Neuronal stem cell (in vitro differentiated cells): ENCODE measurements around the gene DGKB.

ENCODE experiments used
- DNase-seq: peaks from one replicate; pipeline ENCODE4 v3.0.0-alpha.2; 2013; ENCODE audit warnings: low spot score
- H2AFZ ChIP-seq: one replicate; pipeline ENCODE4 v1.6.1; 2013; ENCODE audit warnings: mild to moderate bottlenecking, low read length, inconsistent platforms
- H2AK5ac ChIP-seq: 2 replicates; pipeline ENCODE4 v1.6.1; 2013; ENCODE audit warnings: low read depth, mild to moderate bottlenecking, inconsistent platforms, low read length, moderate library complexity, mixed read lengths
- H2BK120ac ChIP-seq: 2 replicates; pipeline ENCODE4 v1.6.1; 2013; ENCODE audit warnings: low read depth, mild to moderate bottlenecking, inconsistent platforms, low read length, moderate library complexity, mixed read lengths
- H2BK12ac ChIP-seq: one replicate; pipeline ENCODE4 v1.6.1; 2013; ENCODE audit warnings: low read length, inconsistent platforms
- H2BK15ac ChIP-seq: 2 replicates; pipeline ENCODE4 v1.6.1; 2013; ENCODE audit warnings: mild to moderate bottlenecking, low read length, inconsistent platforms, mixed read lengths
- H2BK5ac ChIP-seq: one replicate; pipeline ENCODE4 v1.6.1; 2013; ENCODE audit warnings: inconsistent platforms, mild to moderate bottlenecking, low read length, moderate library complexity
- H3K14ac ChIP-seq: one replicate; pipeline ENCODE4 v1.6.1; 2013; ENCODE audit warnings: low read length, inconsistent platforms
- H3K18ac ChIP-seq: 2 replicates; pipeline ENCODE4 v1.6.1; 2013; ENCODE audit warnings: low read length, inconsistent platforms
- H3K23ac ChIP-seq: 2 replicates; pipeline ENCODE4 v1.6.1; 2013; ENCODE audit warnings: low read depth, mild to moderate bottlenecking, mixed read lengths, low read length, inconsistent platforms; ENCODE audit not compliant: poor library complexity
- H3K27ac ChIP-seq: replicated peaks from 3 replicates; pipeline ENCODE4 v1.5.1; 2013; ENCODE audit warnings: low read length, inconsistent platforms
- H3K27me3 ChIP-seq, 3 experiments: 2 replicates each; pipeline ENCODE4 v1.6.1; 2013; ENCODE audit warnings: low read length in 3 of 3, mild to moderate bottlenecking in 2 of 3, inconsistent platforms in 1 of 3, low read depth in 1 of 3, mixed read lengths in 1 of 3, moderate library complexity in 1 of 3; ENCODE audit not compliant: control insufficient read depth in 3 of 3, insufficient read depth in 3 of 3
- H3K36me3 ChIP-seq, 2 donors: replicated peaks in 1 of 2; 2 replicates each; pipeline ENCODE4 v1.6.1; 2013; ENCODE audit warnings: low read length in 2 of 2; ENCODE audit not compliant: control insufficient read depth in 2 of 2, insufficient read depth in 2 of 2
- H3K4ac ChIP-seq: 2 replicates; pipeline ENCODE4 v1.6.1; 2013; ENCODE audit warnings: inconsistent platforms, mild to moderate bottlenecking, low read length, moderate library complexity
- H3K4me1 ChIP-seq, 2 donors: 1 replicate in 1 of 2; 2 replicates in 1 of 2; pipeline ENCODE4 v1.6.1; 2013; ENCODE audit warnings: low read length in 2 of 2, low read depth in 1 of 2; ENCODE audit not compliant: control insufficient read depth in 2 of 2, insufficient read depth in 1 of 2
- H3K4me2 ChIP-seq: one replicate; pipeline ENCODE4 v1.6.1; 2013; ENCODE audit warnings: mild to moderate bottlenecking, low read length, inconsistent platforms; ENCODE audit not compliant: insufficient read depth, poor library complexity, severe bottlenecking
- H3K4me3 ChIP-seq, 2 donors: 2 replicates each; pipeline ENCODE4 v1.5.1; 2013; ENCODE audit warnings: low read length in 2 of 2, mild to moderate bottlenecking in 2 of 2, inconsistent platforms in 1 of 2, moderate library complexity in 1 of 2
- H3K79me1 ChIP-seq: one replicate; pipeline ENCODE4 v1.6.1; 2013; ENCODE audit warnings: low read depth, mild to moderate bottlenecking, inconsistent platforms, low read length, moderate library complexity
- H3K9ac ChIP-seq: one replicate; pipeline ENCODE4 v1.6.1; 2013; ENCODE audit warnings: mild to moderate bottlenecking, low read depth, low read length, inconsistent platforms; ENCODE audit not compliant: poor library complexity
- H3K9me3 ChIP-seq, 2 donors: replicated peaks in 1 of 2; 2 replicates each; pipeline versions ENCODE3 to v1.6.1; 2013; ENCODE audit warnings: low read length in 2 of 2, mild to moderate bottlenecking in 2 of 2, inconsistent platforms in 1 of 2, low read depth in 1 of 2, mixed read lengths in 1 of 2, moderate library complexity in 1 of 2; ENCODE audit not compliant: control insufficient read depth in 2 of 2, insufficient read depth in 1 of 2
- H4K8ac ChIP-seq: one replicate; pipeline ENCODE4 v1.6.1; 2013; ENCODE audit warnings: low read depth, mild to moderate bottlenecking, inconsistent platforms, low read length, moderate library complexity
- H4K91ac ChIP-seq: one replicate; pipeline ENCODE4 v1.6.1; 2013; ENCODE audit warnings: low read length, low read depth, mild to moderate bottlenecking, inconsistent platforms; ENCODE audit not compliant: poor library complexity
- WGBS, 2 donors: extraction: QIAGEN DNeasy Blood & Tissue Kit; methylation state at CpG; one replicate each; pipeline ENCODE4 v1.1.7; 2013; ENCODE audit warnings: missing lambda C conversion rate in 2 of 2, mixed read lengths in 1 of 2; ENCODE audit not compliant: insufficient read length in 2 of 2, insufficient replicate concordance in 1 of 2; ENCODE audit errors: extremely low coverage in 2 of 2; 5-methylcytosine and 5-hydroxymethylcytosine counted together

Gene DGKB

DNA sequence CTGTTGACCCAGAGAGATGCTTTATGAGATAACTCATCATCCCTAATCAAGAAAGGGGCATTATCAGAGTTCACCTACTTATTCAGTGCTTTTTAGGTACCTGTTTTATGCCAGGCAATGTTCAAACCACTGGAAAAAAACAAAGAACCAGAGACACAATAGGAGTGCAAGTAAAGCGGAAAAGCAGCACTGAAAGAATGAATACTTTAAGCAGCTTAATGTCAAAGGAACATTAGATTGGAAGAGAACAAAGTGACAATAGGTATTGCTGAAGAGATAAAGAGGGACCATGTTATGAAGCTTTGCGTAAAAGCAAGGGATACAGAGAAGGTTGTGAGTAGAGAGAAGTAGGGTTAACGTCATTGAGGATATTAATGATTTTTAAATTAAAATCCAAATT, 11.3 kb downstream of the DGKB start:
- H3K18ac ChIP-seq = no peak overlapping the region
- H4K8ac ChIP-seq = no peak overlapping the region
- DNase-seq = no peak
- no peak overlapping the region for H3K23ac ChIP-seq
- H3K79me1 ChIP-seq = no peaks in the 10 kb centered on the region
- H3K9me3 ChIP-seq = no peaks in the 10 kb centered on the region
- no peak overlapping the region for H3K4me3 ChIP-seq
- no peak overlapping the region for H2AFZ ChIP-seq
- H3K27me3 ChIP-seq = no peaks in the 10 kb centered on the region
- no peak overlapping the region for H3K4ac ChIP-seq
- H3K4me2 ChIP-seq = no peak overlapping the region
- H4K91ac ChIP-seq = no peak overlapping the region
- no peak overlapping the region for H2BK15ac ChIP-seq
- H3K14ac ChIP-seq = no peak overlapping the region
- no peak overlapping the region for H3K9ac ChIP-seq
- H2BK120ac ChIP-seq = no peak overlapping the region
- WGBS, 2 donors = no CpG with 5 or more reads among the region's 3 CpGs
- H3K4me1 ChIP-seq = peaks cover 0 to 6% of the 10 kb centered on the region in 2 donors
- no peaks in the 10 kb centered on the region for H3K36me3 ChIP-seq
- H2BK12ac ChIP-seq = no peak overlapping the region
- no peak overlapping the region for H2AK5ac ChIP-seq
- H2BK5ac ChIP-seq = no peak overlapping the region
- no peak overlapping the region for H3K27ac ChIP-seq

DNA sequence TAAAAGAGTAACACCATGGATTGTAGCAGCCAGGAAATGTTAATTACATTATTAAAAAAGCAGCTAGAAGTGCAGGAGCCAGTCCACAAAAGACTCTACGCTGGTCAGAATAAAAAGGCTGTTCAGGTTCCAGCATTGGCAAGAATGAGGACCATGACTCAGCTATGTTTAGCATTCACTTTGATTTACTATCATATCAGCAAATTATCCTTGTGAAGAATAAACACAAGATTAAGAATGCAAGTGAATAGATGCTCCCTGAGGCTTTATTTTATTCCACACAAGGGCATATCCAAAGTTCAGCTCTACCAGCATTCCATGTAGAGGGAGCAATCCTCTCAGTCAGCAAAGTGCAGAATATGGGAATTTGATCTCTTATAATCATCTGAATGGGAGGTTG, 13.6 kb downstream of the DGKB start:
- Histone ChIP-seq H3K14ac (no peak overlapping the region), H2AFZ (peak overlapping the region; percentile 12), H3K36me3 (no peaks in the 10 kb centered on the region), H3K4ac (no peak overlapping the region), H2BK120ac (no peak overlapping the region), H3K4me2 (no peak overlapping the region), H2BK12ac (no peak overlapping the region), H3K4me1 (peaks cover 0 to 6% of the 10 kb centered on the region in 2 donors), H3K4me3 (no peak overlapping the region), H4K91ac (no peak overlapping the region), H3K9me3 (no peaks in the 10 kb centered on the region), H3K23ac (no peak overlapping the region), H3K27me3 (no peaks in the 10 kb centered on the region), H4K8ac (no peak overlapping the region), H2BK15ac (no peak overlapping the region), H3K79me1 (no peaks in the 10 kb centered on the region), H3K27ac (no peak overlapping the region), H2AK5ac (no peak overlapping the region), H3K9ac (no peak overlapping the region), H2BK5ac (no peak overlapping the region), H3K18ac (no peak overlapping the region)
- WGBS, 2 donors = no CpG with 5 or more reads among the region's 1 CpG
- DNase-seq = no peak

DNA sequence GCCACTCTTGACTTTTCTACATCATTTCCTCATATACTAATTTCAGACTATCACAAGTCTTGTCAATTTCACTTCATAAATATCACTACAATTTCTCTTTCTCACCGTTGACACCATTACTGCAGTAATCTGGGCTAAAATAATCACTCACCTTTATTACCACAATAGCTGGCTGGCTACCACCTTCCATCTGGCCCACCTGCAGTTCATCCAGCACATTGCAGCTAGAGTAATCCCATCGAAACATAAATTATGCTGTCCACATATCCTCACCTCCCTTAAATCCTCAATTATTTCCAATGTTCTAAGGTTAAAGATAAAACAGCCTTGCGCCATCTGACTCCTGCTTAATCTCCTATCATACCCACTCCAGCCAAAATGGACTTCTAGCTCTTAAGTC, 16.0 kb downstream of the DGKB start:
- no peak overlapping the region for H3K23ac ChIP-seq
- H3K79me1 ChIP-seq = no peaks in the 10 kb centered on the region
- no peaks in the 10 kb centered on the region for H3K9me3 ChIP-seq
- H3K4me3 ChIP-seq = no peak overlapping the region
- H2BK15ac ChIP-seq = no peak overlapping the region
- WGBS, 2 donors = 100% methylated on average over 1 of the region's 3 CpGs; no CpG with 5 or more reads in 1 of the 2 donors
- no peak overlapping the region for H4K8ac ChIP-seq
- H3K27ac ChIP-seq = no peak overlapping the region
- H3K18ac ChIP-seq = no peak overlapping the region
- no peak overlapping the region for H2BK12ac ChIP-seq
- H3K27me3 ChIP-seq = no peaks in the 10 kb centered on the region
- H3K36me3 ChIP-seq = no peaks in the 10 kb centered on the region
- no peak overlapping the region for H2AK5ac ChIP-seq
- no peak overlapping the region for H3K4me2 ChIP-seq
- H3K9ac ChIP-seq = no peak overlapping the region
- H3K4me1 ChIP-seq = peaks cover 0 to 6% of the 10 kb centered on the region in 2 donors
- H2BK120ac ChIP-seq = no peak overlapping the region
- no peak overlapping the region for H4K91ac ChIP-seq
- H2BK5ac ChIP-seq = no peak overlapping the region
- no peak overlapping the region for H2AFZ ChIP-seq
- no peak for DNase-seq
- no peak overlapping the region for H3K4ac ChIP-seq
- H3K14ac ChIP-seq = no peak overlapping the region

DNA sequence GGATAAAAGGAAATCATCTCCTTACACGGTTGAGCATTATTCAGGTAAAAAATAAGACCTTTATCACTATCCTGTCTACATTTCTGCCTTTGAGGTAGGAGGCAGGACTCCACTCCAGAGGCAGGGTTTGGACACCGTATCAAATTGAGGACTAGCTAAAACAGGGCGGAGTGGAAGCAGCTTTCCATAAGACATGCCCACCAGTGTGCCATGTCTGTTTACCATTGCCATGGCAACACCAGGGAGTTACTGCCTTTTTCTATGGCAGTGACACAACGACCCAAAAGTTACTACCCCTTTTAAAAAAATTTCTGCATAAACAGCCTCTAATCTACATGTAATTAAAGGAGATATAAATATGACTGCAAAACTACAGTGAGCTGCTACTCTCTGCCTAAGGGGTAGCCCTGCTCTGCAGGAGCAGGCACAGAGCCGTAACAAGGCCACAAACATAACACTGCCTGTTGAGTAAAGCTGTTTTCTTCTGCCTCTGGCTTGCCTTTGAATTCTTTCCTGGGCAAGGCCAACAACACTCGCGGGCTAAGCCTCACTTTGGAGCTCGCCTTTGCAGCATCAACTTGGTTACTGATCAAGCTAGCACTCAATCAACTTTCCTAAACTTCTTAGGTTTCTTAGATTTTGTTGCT, 26.5 kb downstream of the DGKB start:
- no peak overlapping the region for H4K8ac ChIP-seq
- no peak overlapping the region for H3K4me3 ChIP-seq
- no peak for DNase-seq

More for the DNA sequence above, 26.5 kb downstream of the DGKB start:
- Histone ChIP-seq H3K4me1 (no peaks in the 10 kb centered on the region), H2BK15ac (no peak overlapping the region), H3K9me3 (no peaks in the 10 kb centered on the region), H3K18ac (no peak overlapping the region), H3K14ac (no peak overlapping the region), H3K4ac (no peak overlapping the region), H3K27me3 (no peaks in the 10 kb centered on the region), H4K91ac (no peak overlapping the region), H2BK5ac (no peak overlapping the region), H2AK5ac (no peak overlapping the region), H2AFZ (peak overlapping the region; percentile 52), H3K36me3 (no peaks in the 10 kb centered on the region), H3K27ac (no peak overlapping the region), H3K79me1 (no peaks in the 10 kb centered on the region), H2BK120ac (no peak overlapping the region), H3K9ac (no peak overlapping the region), H2BK12ac (no peak overlapping the region), H3K23ac (no peak overlapping the region), H3K4me2 (no peak overlapping the region)
- no CpG with 5 or more reads among the region's 8 CpGs for WGBS, 2 donors
